ENCODE data around the gene SLCO3A1.

GRCh38 chr15:91936182-91936775, 82.8 kb downstream of the SLCO3A1 start:
- TF ChIP-seq CTCF (IDR thresholded peaks at IDR 0.05) (no peak), POLR2A (IDR thresholded peaks at IDR 0.05) (no peak)
